BE2C (cell line): ENCODE results near the gene ASPN.
"Not testable (repeated sequence)": the region's sequence is repeated elsewhere in the genome, so short reads cannot be mapped to it uniquely, and the experiment has no call there.

ENCODE experiments used
- DNase-seq: peaks from one replicate; pipeline ENCODE4 v3.0.0-alpha.2; 2020
- H3K27me3 ChIP-seq: fragments of 250-450 bp; sonication (Bioruptor Pico); 2 replicates; pipeline ENCODE4 v1.5.1; 2020; ENCODE audit warnings: mild to moderate bottlenecking
- H3K36me3 ChIP-seq: fragments of 250-450 bp; sonication (Bioruptor Pico); 2 replicates; pipeline ENCODE4 v1.5.1; 2020; ENCODE audit warnings: mild to moderate bottlenecking
- H3K4me1 ChIP-seq: fragments of 250-450 bp; sonication (Bioruptor Pico); 2 replicates; pipeline ENCODE4 v1.5.1; 2020
- H3K4me3 ChIP-seq: 2 replicates; pipeline ENCODE4 v1.5.1; 2011; ENCODE audit warnings: low read depth, low read length
- H3K9me3 ChIP-seq: fragments of 250-450 bp; sonication (Bioruptor Pico); 2 replicates; pipeline ENCODE4 v1.5.1; 2020
- CTCF ChIP-seq: IDR thresholded peaks from 2 replicates; pipeline ENCODE4 v1.5.1; 2012; ENCODE audit warnings: mild to moderate bottlenecking, low read depth, low read length

The ASPN gene

GRCh38 chr9:92414566-92414965 is 67.7 kb downstream of the ASPN start:
- no peak overlapping the region for H3K4me3 ChIP-seq
- no peaks in the 10 kb centered on the region for H3K27me3 ChIP-seq
- H3K4me1 ChIP-seq: no peaks in the 10 kb centered on the region; the same call in 1 of the 2 replicates
- TF ChIP-seq CTCF: no peak
- H3K9me3 ChIP-seq: no peaks in the 10 kb centered on the region
- no peaks in the 10 kb centered on the region for H3K36me3 ChIP-seq
- no peak for DNase-seq

- not testable (repeated sequence) for H3K4me1 ChIP-seq, DNase-seq, H3K9me3 ChIP-seq, H3K4me3 ChIP-seq, H3K36me3 ChIP-seq, H3K27me3 ChIP-seq
Observed at GRCh38 chr9:92411157-92411556, 71.1 kb downstream of the ASPN start.

- H3K9me3 ChIP-seq: no peaks in the 10 kb centered on the region
- DNase-seq: no peak
- TF ChIP-seq CTCF: no peak
- H3K4me1 ChIP-seq: no peaks in the 10 kb centered on the region; the same call in 1 of the 2 replicates
- no peaks in the 10 kb centered on the region for H3K27me3 ChIP-seq
- H3K4me3 ChIP-seq: no peak overlapping the region
- no peaks in the 10 kb centered on the region for H3K36me3 ChIP-seq
Observed at GRCh38 chr9:92408747-92409478, 73.4 kb downstream of the ASPN start.

GRCh38 chr9:92407818-92408217 is 74.5 kb downstream of the ASPN start:
- no peaks in the 10 kb centered on the region for H3K4me1 ChIP-seq
- DNase-seq: no peak
- H3K4me3 ChIP-seq: no peak overlapping the region
- TF ChIP-seq CTCF: no peak
- H3K36me3 ChIP-seq: no peaks in the 10 kb centered on the region
- no peaks in the 10 kb centered on the region for H3K9me3 ChIP-seq
- no peaks in the 10 kb centered on the region for H3K27me3 ChIP-seq

- no peak for DNase-seq
- H3K4me3 ChIP-seq: no peak overlapping the region
- no peak for TF ChIP-seq CTCF
- no peaks in the 10 kb centered on the region for H3K9me3 ChIP-seq
- no peaks in the 10 kb centered on the region for H3K27me3 ChIP-seq
- H3K36me3 ChIP-seq: no peaks in the 10 kb centered on the region
- H3K4me1 ChIP-seq: no peaks in the 10 kb centered on the region
Observed at GRCh38 chr9:92406477-92406876, 75.8 kb downstream of the ASPN start.
